Lower lobe of right lung (tissue), 2 donors: ENCODE measurements around the gene SERPINA4. TPM values are rescaled to one million over a fixed set of nuclear protein-coding genes. Genes with fewer than 3 reads are reported as not detected.

ENCODE experiments used
- ATAC-seq, 2 donors: fragments of 200-7000 bp; cut with Tn5 transposase; one replicate each; pipeline ENCODE4 v1.9.1; 2020 to 2022; ENCODE audit warnings: mild to moderate bottlenecking in 2 of 2, moderate library complexity in 2 of 2
- DNase-seq: peaks from one replicate; pipeline ENCODE4 v3.0.0-alpha.2; 2020
- H3K27ac ChIP-seq: fragments of 200-600 bp; one replicate; pipeline ENCODE4 v1.8.0; 2022
- H3K27me3 ChIP-seq: fragments of 200-600 bp; one replicate; pipeline ENCODE4 v1.8.0; 2022; ENCODE audit warnings: low read depth
- H3K36me3 ChIP-seq: fragments of 200-600 bp; one replicate; pipeline ENCODE4 v1.8.0; 2022; ENCODE audit warnings: mild to moderate bottlenecking
- H3K4me1 ChIP-seq: fragments of 200-600 bp; one replicate; pipeline ENCODE4 v1.8.0; 2022
- H3K4me3 ChIP-seq: fragments of 200-600 bp; one replicate; pipeline ENCODE4 v1.8.0; 2022; ENCODE audit warnings: mild to moderate bottlenecking
- H3K9me3 ChIP-seq: fragments of 200-600 bp; one replicate; pipeline ENCODE4 v1.8.0; 2022
- intact Hi-C: fragments of 100-400 bp; cut with DNase I; formaldehyde crosslinking; loops from one replicate; pipeline ENCODE4 v1.11.0; 2022
- total RNA-seq: library from RNA; stranded (reverse); fragmentation: NEBNext Ultra II Directional; extraction: Animal tissue kit (Norgen Biotek cat#: 25700); gene quantifications from one replicate; pipeline ENCODE4 v1.2.1, GENCODE V29; 2021
- TF ChIP-seq, protein P1 (sequence below): fragments of 200-600 bp; IDR thresholded peaks from one replicate; pipeline ENCODE4 v1.8.0; 2022; ENCODE audit warnings: antibody characterized with exemption, mild to moderate bottlenecking
- donor health status: DM: no; HTN: yes; CAD: no; lungs with severe emphysema.

Gene SERPINA4
- total RNA-seq, 1 donor from 2014 or later: not detected

DNA sequence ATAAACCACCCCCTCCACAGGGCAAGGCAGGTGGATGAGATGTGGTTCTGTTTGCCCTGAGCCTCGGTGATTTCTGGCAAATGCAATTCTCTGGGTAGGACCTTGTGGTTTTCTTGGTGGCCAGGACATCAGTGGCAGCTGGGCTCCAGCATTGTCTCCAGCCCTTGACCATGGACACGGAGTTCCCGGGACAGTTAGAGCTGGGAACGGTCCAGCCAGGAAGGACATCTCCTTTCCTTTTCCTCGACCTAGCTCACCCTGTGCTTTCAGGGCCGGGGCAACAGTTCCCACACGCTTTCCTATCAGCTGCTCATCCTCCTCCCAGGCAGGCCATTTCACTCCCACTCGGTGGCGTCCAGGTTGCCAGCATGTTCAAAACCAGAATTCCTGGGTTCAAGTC, 9.2 kb downstream of the SERPINA4 start:
- no peak for DNase-seq
- no peak overlapping the region for H3K4me3 ChIP-seq
- TF ChIP-seq, protein P1, sequence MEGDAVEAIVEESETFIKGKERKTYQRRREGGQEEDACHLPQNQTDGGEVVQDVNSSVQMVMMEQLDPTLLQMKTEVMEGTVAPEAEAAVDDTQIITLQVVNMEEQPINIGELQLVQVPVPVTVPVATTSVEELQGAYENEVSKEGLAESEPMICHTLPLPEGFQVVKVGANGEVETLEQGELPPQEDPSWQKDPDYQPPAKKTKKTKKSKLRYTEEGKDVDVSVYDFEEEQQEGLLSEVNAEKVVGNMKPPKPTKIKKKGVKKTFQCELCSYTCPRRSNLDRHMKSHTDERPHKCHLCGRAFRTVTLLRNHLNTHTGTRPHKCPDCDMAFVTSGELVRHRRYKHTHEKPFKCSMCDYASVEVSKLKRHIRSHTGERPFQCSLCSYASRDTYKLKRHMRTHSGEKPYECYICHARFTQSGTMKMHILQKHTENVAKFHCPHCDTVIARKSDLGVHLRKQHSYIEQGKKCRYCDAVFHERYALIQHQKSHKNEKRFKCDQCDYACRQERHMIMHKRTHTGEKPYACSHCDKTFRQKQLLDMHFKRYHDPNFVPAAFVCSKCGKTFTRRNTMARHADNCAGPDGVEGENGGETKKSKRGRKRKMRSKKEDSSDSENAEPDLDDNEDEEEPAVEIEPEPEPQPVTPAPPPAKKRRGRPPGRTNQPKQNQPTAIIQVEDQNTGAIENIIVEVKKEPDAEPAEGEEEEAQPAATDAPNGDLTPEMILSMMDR: no peak
- no peaks in the 10 kb centered on the region for H3K9me3 ChIP-seq
- no peak for ATAC-seq
- peaks cover 4% of the 10 kb centered on the region for H3K4me1 ChIP-seq
- intact Hi-C loops: no loop called here
- H3K27me3 ChIP-seq: no peaks in the 10 kb centered on the region
- no peak overlapping the region for H3K27ac ChIP-seq
- H3K36me3 ChIP-seq: no peaks in the 10 kb centered on the region

GRCh38 chr14:94571395-94571794, 10.2 kb downstream of the SERPINA4 start:
- ATAC-seq (peak; percentile 6 to 36), DNase-seq (no peak)
- Histone ChIP-seq H3K4me3 (no peak overlapping the region), H3K36me3 (no peaks in the 10 kb centered on the region), H3K4me1 (peaks cover 4% of the 10 kb centered on the region), H3K9me3 (no peaks in the 10 kb centered on the region), H3K27ac (peak overlapping the region; percentile 20), H3K27me3 (no peaks in the 10 kb centered on the region)
- TF ChIP-seq, protein P1: no peak
- intact Hi-C loops: no loop called here

DNA sequence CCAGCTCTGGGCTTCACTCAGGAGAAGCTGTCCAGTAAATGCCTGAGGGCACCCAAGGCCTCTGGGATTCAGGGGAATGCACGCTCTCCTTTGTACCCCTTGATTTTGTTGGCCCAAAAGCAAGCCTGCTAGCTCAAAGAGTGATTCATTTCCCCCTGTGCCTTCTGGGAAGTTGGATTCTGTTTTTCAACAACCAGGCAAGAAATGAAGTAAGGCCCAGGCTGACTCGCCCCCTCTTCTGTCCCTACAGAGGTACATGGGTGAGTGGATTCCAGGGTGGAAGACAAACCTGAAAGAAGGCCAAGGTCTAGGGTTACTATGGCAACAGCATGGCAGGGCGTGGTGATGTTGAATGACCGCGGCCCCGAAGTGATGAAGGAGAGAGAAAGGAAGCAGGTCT, 10.7 kb downstream of the SERPINA4 start:
- no peak overlapping the region for H3K4me3 ChIP-seq
- ATAC-seq: no peak
- no peaks in the 10 kb centered on the region for H3K9me3 ChIP-seq
- TF ChIP-seq, protein P1: no peak
- H3K27me3 ChIP-seq: no peaks in the 10 kb centered on the region
- no peak for DNase-seq
- peak overlapping the region; percentile 20 for H3K27ac ChIP-seq
- H3K4me1 ChIP-seq: peaks cover 4% of the 10 kb centered on the region
- H3K36me3 ChIP-seq: no peaks in the 10 kb centered on the region
- intact Hi-C loops: no loop called here

GRCh38 chr14:94572637-94573303, 11.5 kb downstream of the SERPINA4 start:
- no peak for ATAC-seq
- Histone ChIP-seq H3K4me1 (peaks cover 4% of the 10 kb centered on the region), H3K9me3 (no peaks in the 10 kb centered on the region), H3K27me3 (no peaks in the 10 kb centered on the region), H3K4me3 (no peak overlapping the region), H3K27ac (no peak overlapping the region), H3K36me3 (no peaks in the 10 kb centered on the region)
- intact Hi-C loops: no loop called here
- TF ChIP-seq, protein P1: no peak
- DNase-seq: no peak

DNA sequence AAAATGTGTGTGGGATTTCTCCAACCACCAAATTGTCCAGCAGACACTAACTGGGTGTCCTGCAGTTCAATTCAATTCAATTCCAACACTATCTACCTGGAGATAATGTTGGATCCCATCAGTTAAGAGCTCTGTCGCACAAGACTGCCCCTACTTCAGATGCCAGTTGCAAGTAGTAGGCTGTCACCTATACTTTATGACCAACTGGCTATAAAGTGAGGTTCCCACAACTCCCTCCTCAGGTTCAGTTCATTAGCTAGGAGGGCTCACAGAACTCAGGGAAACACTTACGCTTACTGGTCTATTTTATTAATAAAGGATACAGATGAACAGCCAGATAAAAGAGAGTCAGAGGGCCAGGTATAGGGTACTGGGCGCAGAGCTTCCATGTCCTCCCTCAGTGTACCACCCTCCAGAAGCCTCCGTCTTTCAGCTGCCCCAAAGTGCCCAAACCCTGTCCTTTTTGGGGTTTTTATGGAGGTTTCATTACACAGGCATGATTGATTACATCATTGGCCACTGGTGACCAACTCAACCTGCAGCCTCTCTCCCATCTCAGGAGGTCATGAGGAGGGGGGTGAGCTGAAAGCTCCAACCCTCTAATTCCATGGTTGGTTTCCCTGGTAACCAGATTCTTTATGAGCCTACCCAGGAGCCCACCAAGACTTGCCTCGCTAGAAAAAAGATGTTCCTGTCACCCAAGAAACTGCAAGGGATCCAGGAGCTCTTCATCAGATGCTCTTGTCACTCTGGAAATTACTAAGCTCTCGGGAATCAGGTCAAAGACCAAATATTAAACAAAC, 12.4 kb downstream of the SERPINA4 start:
- no peak overlapping the region for H3K27ac ChIP-seq
- DNase-seq: no peak
- ATAC-seq: no peak
- no peaks in the 10 kb centered on the region for H3K27me3 ChIP-seq
- H3K36me3 ChIP-seq: no peaks in the 10 kb centered on the region
- H3K9me3 ChIP-seq: no peaks in the 10 kb centered on the region
- TF ChIP-seq, protein P1: no peak
- intact Hi-C loops: no loop called here
- peaks cover 4% of the 10 kb centered on the region for H3K4me1 ChIP-seq
- no peak overlapping the region for H3K4me3 ChIP-seq
